Testis (tissue), 3 donors: ENCODE measurements around the gene KHDC4. TPM values are rescaled to one million over a fixed set of nuclear protein-coding genes. Genes with fewer than 3 reads are reported as not detected.
"Not testable (repeated sequence)": the region's sequence is repeated elsewhere in the genome, so short reads cannot be mapped to it uniquely, and the experiment has no call there.

Source experiments
- DNase-seq: peaks from one replicate; pipeline ENCODE4 v3.0.0-alpha.2; 2019
- H3K27ac ChIP-seq, 2 donors: fragments of 200-600 bp; sonication (generic); one replicate each; pipeline ENCODE4 v1.5.1; 2019
- H3K27me3 ChIP-seq: fragments of 200-600 bp; sonication (generic); one replicate; pipeline ENCODE4 v1.5.1; 2019
- H3K36me3 ChIP-seq: fragments of 200-600 bp; sonication (generic); one replicate; pipeline ENCODE4 v1.5.1; 2017; ENCODE audit warnings: low read depth; ENCODE audit errors: missing control alignments
- H3K4me1 ChIP-seq: fragments of 200-600 bp; sonication (generic); one replicate; pipeline ENCODE4 v1.5.1; 2019
- H3K4me3 ChIP-seq, 2 donors: fragments of 200-600 bp; sonication (generic); one replicate each; pipeline ENCODE4 v1.5.1; 2017 to 2019
- H3K9me3 ChIP-seq: fragments of 200-600 bp; sonication (generic); one replicate; pipeline ENCODE4 v1.5.1; 2017
- CTCF ChIP-seq, 3 experiments: fragments of 450-650 bp in 2 of 3; fragments of 200-600 bp in 1 of 3; sonication (generic) in 1 of 3; IDR thresholded peaks; one replicate each; pipeline ENCODE4 v1.5.1; 2016 to 2019; ENCODE audit warnings: antibody characterized with exemption in 3 of 3, mild to moderate bottlenecking in 2 of 3, moderate library complexity in 1 of 3
- POLR2A ChIP-seq: fragments of 450-650 bp; IDR thresholded peaks from one replicate; pipeline ENCODE4 v1.6.1; 2017; ENCODE audit warnings: antibody characterized with exemption, mild to moderate bottlenecking, moderate library complexity
- whole genome bisulfite sequencing, 2 donors: methylation state at CpG; one replicate each; pipeline ENCODE4 v1.1.5; 2018; 5-methylcytosine and 5-hydroxymethylcytosine counted together
- intact Hi-C: fragments of 100-400 bp; cut with DNase I; formaldehyde crosslinking; loops from one replicate; pipeline ENCODE4 v1.15.1; 2023; ENCODE audit warnings: low total_unique reads
- polyA plus RNA-seq: library from polyadenylated mRNA; stranded (reverse); fragments of 350-450 nt; fragmentation: Illumina TruSeq; extraction: RNeasy Lipid Tissue Mini Kit (QIAGEN cat#74804); gene quantifications from one replicate; pipeline ENCODE4 v1.2.3, GENCODE V29; 2014; ENCODE audit warnings: low read depth, low replicate concordance; ENCODE audit not compliant: insufficient read depth
- total RNA-seq, 2 donors: library from RNA; depleted of rRNA; stranded (reverse); fragments of >200 nt; gene quantifications; one replicate each; pipeline ENCODE4 v1.2.3, GENCODE V29; 2016

Gene KHDC4
- total and polyA plus RNA-seq, 3 donors from 2014 or later, result 45.5 to 95.3 (median 84.5) TPM

DNA sequence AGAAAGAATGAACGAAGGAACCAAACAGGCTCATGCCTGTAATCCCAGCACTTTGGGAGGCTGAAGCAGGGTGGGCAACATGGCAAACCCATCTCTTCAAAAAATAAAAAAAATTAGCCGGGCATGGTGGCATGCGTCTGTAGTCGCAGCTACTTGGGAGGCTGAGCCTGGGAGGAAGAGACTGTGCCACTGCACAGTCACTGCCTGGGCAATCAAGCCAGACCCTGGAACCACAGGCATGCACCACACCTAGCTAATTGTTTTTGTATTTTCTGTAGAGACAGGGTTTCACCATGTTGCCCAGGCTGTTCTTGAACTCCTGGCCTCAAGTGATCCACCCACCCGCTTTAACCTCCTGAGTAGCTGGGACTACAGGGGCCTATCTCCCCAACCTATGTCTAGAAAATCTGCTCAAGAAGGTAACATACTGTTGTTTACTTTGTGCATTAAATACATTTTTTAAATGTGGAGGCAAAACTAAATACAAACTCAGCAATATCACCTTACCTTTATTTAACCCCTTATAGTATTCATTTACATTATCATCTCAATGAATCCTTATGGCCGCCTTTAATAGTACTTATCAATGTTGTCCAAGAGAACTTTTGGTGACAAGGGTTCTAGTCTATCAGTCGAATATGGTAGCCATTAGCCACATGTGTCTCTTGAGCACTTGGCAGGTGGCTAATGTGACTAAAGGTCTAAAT, 2.7 kb downstream of the KHDC4 start:
- Histone ChIP-seq H3K36me3 (no peaks in the 10 kb centered on the region), H3K4me3 (no peak overlapping the region)
- WGBS, 2 donors, result 66 to 73% methylated on average over 7 of the region's 7 CpGs

GRCh38 chr1:155930725-155931124, 3.5 kb downstream of the KHDC4 start:
- DNase-seq, H3K9me3 ChIP-seq, H3K27ac ChIP-seq, H3K27me3 ChIP-seq, H3K36me3 ChIP-seq, intact Hi-C loops, H3K4me3 ChIP-seq: not testable (repeated sequence)
- H3K4me1 ChIP-seq, result peaks cover 39% of the 10 kb centered on the region
- WGBS, 2 donors, result 68 to 76% methylated on average over 10 of the region's 10 CpGs

More for the DNA sequence above, 2.7 kb downstream of the KHDC4 start:
- DNase-seq, result no peak
- Histone ChIP-seq H3K27ac (no peak overlapping the region), H3K27me3 (no peaks in the 10 kb centered on the region), H3K9me3 (no peaks in the 10 kb centered on the region), H3K4me1 (peaks cover 39% of the 10 kb centered on the region)
- intact Hi-C loops, result no loop called here
- no peak for TF ChIP-seq POLR2A

DNA sequence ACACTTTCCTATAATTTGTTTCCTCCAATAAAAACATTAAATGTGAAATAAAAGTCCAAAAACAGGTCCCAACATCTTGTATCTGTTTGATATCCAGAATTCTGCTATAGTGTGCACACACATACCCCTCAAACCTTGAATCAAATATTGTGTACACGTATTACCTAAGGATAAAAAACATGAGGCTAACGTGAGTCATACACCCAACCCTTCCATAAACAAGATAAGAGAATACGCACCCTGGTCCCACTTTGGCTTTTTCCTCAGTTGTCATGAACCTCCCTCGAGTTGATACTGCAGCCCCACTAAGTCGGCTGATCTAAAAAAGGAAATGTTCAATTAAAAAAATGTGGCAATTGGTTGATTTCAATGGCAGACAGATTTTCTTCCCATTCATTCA, 5.2 kb downstream of the KHDC4 start:
- intact Hi-C loops, result no loop called here
- H3K27me3 ChIP-seq, result no peaks in the 10 kb centered on the region
- no peak for DNase-seq
- 73 to 74% methylated on average over 5 of the region's 5 CpGs for WGBS, 2 donors
- no peak overlapping the region for H3K27ac ChIP-seq
- TF ChIP-seq CTCF (IDR thresholded peaks at IDR 0.05) (no peak), POLR2A (no peak)
- H3K4me1 ChIP-seq, result peaks cover 35% of the 10 kb centered on the region
- no peak overlapping the region for H3K4me3 ChIP-seq
- no peaks in the 10 kb centered on the region for H3K36me3 ChIP-seq
- no peaks in the 10 kb centered on the region for H3K9me3 ChIP-seq

GRCh38 chr1:155925506-155925905, 8.7 kb downstream of the KHDC4 start:
- no peaks in the 10 kb centered on the region for H3K36me3 ChIP-seq
- H3K4me3 ChIP-seq, result no peak overlapping the region
- no peak for TF ChIP-seq CTCF (IDR thresholded peaks at IDR 0.05)
- TF ChIP-seq POLR2A, result no peak
- no peaks in the 10 kb centered on the region for H3K9me3 ChIP-seq
- H3K4me1 ChIP-seq, result peaks cover 6% of the 10 kb centered on the region
- WGBS, 2 donors, result 84 to 95% methylated on average over 2 of the region's 2 CpGs
- intact Hi-C loops, result no loop called here
- no peak overlapping the region for H3K27ac ChIP-seq
- H3K27me3 ChIP-seq, result no peaks in the 10 kb centered on the region
- no peak for DNase-seq

- intact Hi-C loops, result no loop called here
- no peaks in the 10 kb centered on the region for H3K9me3 ChIP-seq
- TF ChIP-seq CTCF (IDR thresholded peaks at IDR 0.05) (no peak), POLR2A (no peak)
- no peaks in the 10 kb centered on the region for H3K36me3 ChIP-seq
- H3K4me3 ChIP-seq, result no peak overlapping the region
- no peaks in the 10 kb centered on the region for H3K27me3 ChIP-seq
- no peak for DNase-seq
- H3K27ac ChIP-seq, result no peak overlapping the region
- no peaks in the 10 kb centered on the region for H3K4me1 ChIP-seq
- 93 to 94% methylated on average over 3 of the region's 3 CpGs for WGBS, 2 donors
Observed at GRCh38 chr1:155920717-155921116, 13.5 kb downstream of the KHDC4 start.

GRCh38 chr1:155919801-155920200, 14.4 kb downstream of the KHDC4 start:
- Histone ChIP-seq H3K4me1 (no peaks in the 10 kb centered on the region), H3K36me3 (no peaks in the 10 kb centered on the region), H3K27me3 (no peaks in the 10 kb centered on the region), H3K9me3 (no peaks in the 10 kb centered on the region), H3K27ac (no peak overlapping the region), H3K4me3 (no peak overlapping the region)
- WGBS, 2 donors, result 89 to 98% methylated on average over 2 of the region's 2 CpGs
- no peak for DNase-seq
- TF ChIP-seq POLR2A (no peak), CTCF (IDR thresholded peaks at IDR 0.05) (no peak)
- intact Hi-C loops, result no loop called here
